Osteocyte (in vitro differentiated cells): ENCODE measurements around the gene WNT3A. TPM values are rescaled to one million over a fixed set of nuclear protein-coding genes. Genes with fewer than 3 reads are reported as not detected.

Source experiments
- DNase-seq: peaks from one replicate; pipeline ENCODE4 v3.0.0; 2021; ENCODE audit warnings: mixed read lengths; ENCODE audit not compliant: unreplicated experiment; ENCODE audit errors: extremely low spot score
- H3K27ac Mint-ChIP-seq: one replicate; pipeline ENCODE4 v1.8.0; 2021; ENCODE audit warnings: mild to moderate bottlenecking, mixed read lengths; ENCODE audit not compliant: unreplicated experiment
- H3K27me3 Mint-ChIP-seq: one replicate; pipeline ENCODE4 v1.8.0; 2021; ENCODE audit warnings: mixed read lengths; ENCODE audit not compliant: unreplicated experiment
- H3K36me3 Mint-ChIP-seq: one replicate; pipeline ENCODE4 v1.8.0; 2021; ENCODE audit warnings: mixed read lengths; ENCODE audit not compliant: unreplicated experiment
- H3K4me1 Mint-ChIP-seq: one replicate; pipeline ENCODE4 v1.8.0; 2021; ENCODE audit warnings: mixed read lengths; ENCODE audit not compliant: unreplicated experiment
- H3K4me3 Mint-ChIP-seq: one replicate; pipeline ENCODE4 v1.8.0; 2021; ENCODE audit warnings: mild to moderate bottlenecking, moderate library complexity, mixed read lengths; ENCODE audit not compliant: unreplicated experiment
- H3K9me3 Mint-ChIP-seq: one replicate; pipeline ENCODE4 v1.8.0; 2021; ENCODE audit warnings: mixed read lengths; ENCODE audit not compliant: unreplicated experiment
- CTCF ChIP-seq: fragments of 200-600 bp; sonication (generic); IDR thresholded peaks from 2 replicates; pipeline ENCODE4 v1.5.0; 2021; ENCODE audit warnings: antibody characterized with exemption, mild to moderate bottlenecking, moderate library complexity
- total RNA-seq: library from RNA; stranded (reverse); gene quantifications from 2 replicates; pipeline ENCODE4 v1.2.1, GENCODE V29; 2021

WNT3A gene
- total RNA-seq, 1 donor from 2014 or later = not detected

DNA sequence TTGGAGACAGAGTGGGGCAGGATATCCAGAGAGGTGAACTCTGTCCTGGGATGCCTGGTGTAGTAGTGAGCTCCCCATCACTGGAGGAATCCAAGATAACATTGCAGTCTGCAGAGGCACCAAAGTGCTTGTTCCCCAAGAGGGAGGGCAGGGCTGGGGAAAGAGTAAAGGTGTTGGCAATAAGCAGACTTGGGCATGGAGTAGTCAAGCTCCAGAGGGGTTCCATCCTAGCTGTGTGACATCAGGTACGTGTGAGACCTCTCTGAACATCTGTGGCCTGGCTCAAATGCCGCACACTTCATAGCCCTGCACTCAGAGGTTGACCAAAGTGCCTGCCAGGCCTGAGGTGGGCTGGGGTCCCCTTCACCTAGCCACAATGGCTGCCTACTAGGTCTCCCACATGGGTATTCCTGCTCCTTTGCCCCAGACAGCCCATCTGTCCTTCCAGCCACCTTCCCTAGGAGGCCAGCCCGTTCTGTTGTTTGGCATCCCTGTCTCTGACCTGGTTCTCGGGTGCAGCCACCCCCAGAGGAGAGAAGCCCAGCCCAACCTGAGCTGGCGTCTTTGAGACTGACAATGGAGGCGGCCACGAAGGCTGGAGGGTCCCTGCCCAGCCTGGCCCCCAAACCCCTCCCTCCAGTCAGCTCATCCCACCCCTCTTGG lies 72.9 kb downstream of the WNT3A start:
- no peak for TF ChIP-seq CTCF
- Mint-ChIP-seq H3K4me1 (peaks cover 16% of the 10 kb centered on the region), H3K9me3 (no peaks in the 10 kb centered on the region), H3K36me3 (no peaks in the 10 kb centered on the region), H3K27ac (no peak overlapping the region), H3K27me3 (no peaks in the 10 kb centered on the region), H3K4me3 (no peak overlapping the region)
- DNase-seq = no peak

DNA sequence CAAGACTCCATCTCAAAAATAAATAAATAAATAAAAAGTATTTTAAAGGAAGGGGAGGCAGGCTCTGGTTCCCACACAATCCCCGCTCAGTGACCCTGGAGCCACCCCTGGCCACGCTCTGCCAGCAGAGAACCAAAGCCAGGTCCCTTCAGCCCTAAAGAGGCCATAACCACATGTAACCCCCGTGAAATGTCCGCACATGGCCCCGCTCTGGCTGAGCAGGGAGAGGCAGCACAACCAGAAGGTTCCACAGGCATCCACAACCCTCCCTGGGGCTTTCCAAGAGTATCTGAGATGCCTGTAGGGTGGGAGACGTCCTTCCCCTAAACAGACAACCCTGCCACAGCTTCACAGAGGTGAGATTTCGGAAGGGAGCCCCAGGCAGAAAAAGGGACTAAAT lies 74.3 kb downstream of the WNT3A start:
- Mint-ChIP-seq H3K4me1 (peaks cover 29% of the 10 kb centered on the region), H3K27ac (no peak overlapping the region), H3K4me3 (peak overlapping the region; percentile 74), H3K9me3 (no peaks in the 10 kb centered on the region), H3K36me3 (no peaks in the 10 kb centered on the region), H3K27me3 (no peaks in the 10 kb centered on the region)
- DNase-seq = no peak
- TF ChIP-seq CTCF = no peak

GRCh38 chr1:228081578-228082213 lies 74.9 kb downstream of the WNT3A start:
- Mint-ChIP-seq H3K36me3 (no peaks in the 10 kb centered on the region), H3K27me3 (no peaks in the 10 kb centered on the region), H3K4me1 (peaks cover 33% of the 10 kb centered on the region), H3K4me3 (peak overlapping the region; percentile 74), H3K27ac (no peak overlapping the region), H3K9me3 (no peaks in the 10 kb centered on the region)
- no peak for DNase-seq
- TF ChIP-seq CTCF = no peak

- H3K36me3 Mint-ChIP-seq = no peaks in the 10 kb centered on the region
- TF ChIP-seq CTCF = no peak
- no peaks in the 10 kb centered on the region for H3K9me3 Mint-ChIP-seq
- no peaks in the 10 kb centered on the region for H3K27me3 Mint-ChIP-seq
- peak within 1 kb of the TSS; percentile 95 for H3K4me3 Mint-ChIP-seq
- peak; percentile 99 for DNase-seq
- H3K27ac Mint-ChIP-seq = peak within 1 kb of the TSS; percentile 94
- peaks cover 39% of the 10 kb centered on the region for H3K4me1 Mint-ChIP-seq
These were observed 75.6 kb downstream of the WNT3A start, which contains the start of gene ARF1 for GRCh38 chr1:228082214-228082917. ARF1 (plus strand) TSS chr1:228082708; CDS start chr1:228097115, 14,407 bp downstream.
